Measurements from ENCODE around the gene MPC1L.

Gene MPC1L

GRCh38 chrX:40622479-40623138 is 619 bp upstream of the MPC1L start:
- no peak for TF ChIP-seq POLR2AphosphoS5 (IDR thresholded peaks at IDR 0.05; ENCODE audit: low read depth, low read length)
- TF ChIP-seq REST (IDR thresholded peaks at IDR 0.05; ENCODE audit: insufficient read depth in 1 of 2, low read depth in 2 of 2, low read length in 2 of 2): no peak
- no peak for TF ChIP-seq TAF1 (IDR thresholded peaks at IDR 0.05; ENCODE audit: borderline replicate concordance, insufficient read depth, low read length)
- TF ChIP-seq FOXP2 (optimal IDR thresholded peaks at IDR 0.05; ENCODE audit: borderline replicate concordance, extremely low read depth, extremely low read length, insufficient read depth): no peak
- TF ChIP-seq SIN3A (IDR thresholded peaks at IDR 0.05; ENCODE audit: borderline replicate concordance, insufficient read depth, low read length): no peak

- no peak for TF ChIP-seq FOXP2 (optimal IDR thresholded peaks at IDR 0.05; ENCODE audit: borderline replicate concordance, extremely low read depth, extremely low read length, insufficient read depth)
- no peak for TF ChIP-seq SIN3A (IDR thresholded peaks at IDR 0.05; ENCODE audit: borderline replicate concordance, insufficient read depth, low read length)
- TF ChIP-seq REST (IDR thresholded peaks at IDR 0.05; ENCODE audit: insufficient read depth in 1 of 2, low read depth in 2 of 2, low read length in 2 of 2): no peak
- TF ChIP-seq TAF1 (IDR thresholded peaks at IDR 0.05; ENCODE audit: borderline replicate concordance, insufficient read depth, low read length): no peak
- no peak for TF ChIP-seq POLR2AphosphoS5 (IDR thresholded peaks at IDR 0.05; ENCODE audit: low read depth, low read length)
Observed at GRCh38 chrX:40623665-40624064, 437 bp downstream of the MPC1L start.

- TF ChIP-seq REST (IDR thresholded peaks at IDR 0.05; ENCODE audit: insufficient read depth in 1 of 2, low read depth in 2 of 2, low read length in 2 of 2) (no peak), POLR2AphosphoS5 (IDR thresholded peaks at IDR 0.05; ENCODE audit: low read depth, low read length) (no peak), TAF1 (IDR thresholded peaks at IDR 0.05; ENCODE audit: borderline replicate concordance, insufficient read depth, low read length) (no peak), FOXP2 (optimal IDR thresholded peaks at IDR 0.05; ENCODE audit: borderline replicate concordance, extremely low read depth, extremely low read length, insufficient read depth) (no peak), SIN3A (IDR thresholded peaks at IDR 0.05; ENCODE audit: borderline replicate concordance, insufficient read depth, low read length) (no peak)
Observed at GRCh38 chrX:40625294-40625693, 2.1 kb downstream of the MPC1L start.

GRCh38 chrX:40628506-40628905 is 5.3 kb downstream of the MPC1L start:
- TF ChIP-seq POLR2AphosphoS5 (IDR thresholded peaks at IDR 0.05; ENCODE audit: low read depth, low read length) (no peak), REST (IDR thresholded peaks at IDR 0.05; ENCODE audit: insufficient read depth in 1 of 2, low read depth in 2 of 2, low read length in 2 of 2) (no peak), SIN3A (IDR thresholded peaks at IDR 0.05; ENCODE audit: borderline replicate concordance, insufficient read depth, low read length) (no peak), TAF1 (IDR thresholded peaks at IDR 0.05; ENCODE audit: borderline replicate concordance, insufficient read depth, low read length) (no peak), FOXP2 (optimal IDR thresholded peaks at IDR 0.05; ENCODE audit: borderline replicate concordance, extremely low read depth, extremely low read length, insufficient read depth) (no peak)
